DOHH2 (cell line): ENCODE results near the gene SERP2.

Source experiments
- CTCF ChIP-seq: fragments of 200-600 bp; sonication (generic); IDR thresholded peaks from one replicate; pipeline ENCODE4 v1.5.1; 2014; ENCODE audit warnings: antibody characterized with exemption, mild to moderate bottlenecking, low read depth, low read length; ENCODE audit not compliant: poor library complexity, severe bottlenecking
- EZH2phosphoT487 ChIP-seq: fragments of 200-600 bp; sonication (generic); IDR thresholded peaks from 2 replicates; pipeline ENCODE4 v1.6.1; 2017; ENCODE audit warnings: borderline replicate concordance, mild to moderate bottlenecking, antibody characterized with exemption, low read length, moderate library complexity, mixed read lengths

DNA sequence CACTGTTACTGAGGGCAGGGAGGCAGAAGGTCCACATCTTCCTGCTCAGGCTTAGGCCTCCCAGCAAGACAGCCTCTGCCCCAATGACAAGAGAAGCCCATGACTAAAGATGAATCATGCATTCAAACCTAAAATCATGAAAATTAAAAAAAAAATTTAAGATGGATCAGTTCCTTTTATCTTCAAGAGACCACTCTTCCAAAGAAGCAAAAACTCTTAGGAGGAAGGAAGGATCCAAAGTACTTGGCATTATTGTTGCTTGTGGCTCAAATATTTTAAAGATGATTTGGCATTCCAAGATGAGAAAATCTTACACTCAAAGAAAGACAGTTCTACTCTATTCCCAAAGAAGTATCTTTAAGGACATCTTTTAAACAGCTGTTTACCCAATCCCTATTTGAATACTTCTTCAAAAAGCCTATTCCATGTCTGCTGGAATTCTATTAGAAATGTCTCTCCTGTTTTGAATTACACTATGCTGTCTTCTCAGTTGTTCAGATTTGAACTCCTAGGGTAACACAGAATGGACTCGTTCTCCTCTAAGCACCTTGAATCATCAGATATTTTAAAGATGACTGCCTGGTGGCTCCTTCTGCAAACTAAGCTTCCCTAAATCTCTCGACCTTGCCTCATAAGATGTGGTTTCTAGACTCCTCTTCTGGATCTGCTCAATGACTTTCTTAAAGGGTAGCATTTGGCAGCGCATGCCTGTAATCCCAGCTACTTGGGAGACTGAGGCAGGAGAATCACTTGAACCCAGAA lies 7.0 kb downstream of the SERP2 start:
- TF ChIP-seq CTCF (no peak), EZH2phosphoT487 (no peak)
